Stimulated activated CD4-positive, alpha-beta T cell treated with anti-CD3 and anti-CD28 coated beads, Interleukin-12 subunit alpha, Interleukin-12 subunit beta, amount 100 ng/mL, for 48 hours (primary cell): ENCODE results near the gene SPEN.
"Not testable (repeated sequence)": the region's sequence is repeated elsewhere in the genome, so short reads cannot be mapped to it uniquely, and the experiment has no call there.

Source experiments
- DNase-seq, 3 donors: peaks; one replicate each; pipeline ENCODE4 v3.0.0-alpha.2; 2020; ENCODE audit warnings: low read depth in 2 of 3, low spot score in 1 of 3

Gene SPEN

GRCh38 chr1:15856888-15857287, 9.4 kb downstream of the SPEN start:
- DNase-seq, result no peak

GRCh38 chr1:15858069-15858670, 10.7 kb downstream of the SPEN start:
- DNase-seq, result no peak

- DNase-seq, result no peak
Measured at GRCh38 chr1:15858672-15859372, 11.3 kb downstream of the SPEN start.

GRCh38 chr1:15863156-15863901, 15.8 kb downstream of the SPEN start:
- no peak for DNase-seq

- no peak for DNase-seq
Measured at GRCh38 chr1:15866721-15867201, 19.3 kb downstream of the SPEN start.

GRCh38 chr1:15867288-15867687, 19.8 kb downstream of the SPEN start:
- no peak for DNase-seq

GRCh38 chr1:15869413-15869812, 21.9 kb downstream of the SPEN start:
- DNase-seq, result no peak

- DNase-seq, result no peak
Measured at GRCh38 chr1:15870421-15870820, 22.9 kb downstream of the SPEN start.

GRCh38 chr1:15874471-15874870, 27.0 kb downstream of the SPEN start:
- DNase-seq, result no peak

GRCh38 chr1:15876357-15877055, 29.0 kb downstream of the SPEN start:
- no peak for DNase-seq

- no peak for DNase-seq
Measured at GRCh38 chr1:15881961-15882360, 34.5 kb downstream of the SPEN start.

GRCh38 chr1:15882665-15883064, 35.2 kb downstream of the SPEN start:
- DNase-seq, result no peak

- no peak for DNase-seq
Measured at GRCh38 chr1:15883326-15883725, 35.8 kb downstream of the SPEN start.

GRCh38 chr1:15884477-15884876, 37.0 kb downstream of the SPEN start:
- no peak for DNase-seq

GRCh38 chr1:15885269-15885668, 37.8 kb downstream of the SPEN start:
- no peak for DNase-seq

- no peak for DNase-seq
Measured at GRCh38 chr1:15885701-15886610, 38.4 kb downstream of the SPEN start.

GRCh38 chr1:15886611-15887167, 39.2 kb downstream of the SPEN start:
- DNase-seq, result no peak

GRCh38 chr1:15892857-15893599, 45.5 kb downstream of the SPEN start:
- not testable (repeated sequence) for DNase-seq

- DNase-seq, result no peak
Measured at GRCh38 chr1:15895233-15895632, 47.7 kb downstream of the SPEN start.
